Measurements from ENCODE around the gene TRPC4AP.

TRPC4AP gene

DNA sequence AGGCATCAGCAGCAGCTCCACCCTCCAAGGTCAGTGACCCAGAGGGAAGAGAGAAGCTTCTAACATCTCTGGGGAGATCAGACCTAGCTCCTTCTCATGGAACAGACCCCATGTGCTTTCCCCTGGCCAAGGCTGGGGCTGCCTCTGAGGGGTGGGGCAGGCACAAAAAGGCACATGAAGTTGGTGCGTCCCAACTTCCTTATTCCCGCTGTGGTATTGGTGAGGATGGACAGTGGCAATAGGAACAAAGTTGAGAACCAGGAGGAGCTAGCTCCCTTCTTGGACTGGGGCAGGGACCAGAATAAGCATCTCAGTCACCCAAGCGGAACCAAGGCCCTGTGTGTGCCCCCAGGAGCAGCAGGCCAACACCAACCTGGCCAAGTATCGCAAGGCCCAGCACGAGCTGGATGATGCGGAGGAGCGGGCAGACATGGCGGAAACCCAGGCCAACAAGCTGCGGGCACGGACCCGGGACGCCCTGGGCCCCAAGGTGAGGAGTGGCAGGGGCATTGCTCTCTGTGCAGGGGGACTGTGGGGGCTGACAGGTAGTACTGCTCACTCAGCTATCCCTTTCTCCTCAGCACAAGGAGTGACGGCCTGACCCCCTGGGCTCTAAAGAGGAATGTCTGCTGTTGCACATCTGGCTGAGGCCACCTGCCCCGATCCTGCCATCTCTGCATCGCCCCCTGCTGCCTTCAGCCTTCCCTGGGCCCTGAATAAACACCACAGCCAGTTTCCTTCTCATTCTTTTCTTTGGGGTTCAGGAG is 90.8 kb downstream of the TRPC4AP start:
- DNase-seq (ENCODE audit: low read depth in 2 of 2) = no peak

DNA sequence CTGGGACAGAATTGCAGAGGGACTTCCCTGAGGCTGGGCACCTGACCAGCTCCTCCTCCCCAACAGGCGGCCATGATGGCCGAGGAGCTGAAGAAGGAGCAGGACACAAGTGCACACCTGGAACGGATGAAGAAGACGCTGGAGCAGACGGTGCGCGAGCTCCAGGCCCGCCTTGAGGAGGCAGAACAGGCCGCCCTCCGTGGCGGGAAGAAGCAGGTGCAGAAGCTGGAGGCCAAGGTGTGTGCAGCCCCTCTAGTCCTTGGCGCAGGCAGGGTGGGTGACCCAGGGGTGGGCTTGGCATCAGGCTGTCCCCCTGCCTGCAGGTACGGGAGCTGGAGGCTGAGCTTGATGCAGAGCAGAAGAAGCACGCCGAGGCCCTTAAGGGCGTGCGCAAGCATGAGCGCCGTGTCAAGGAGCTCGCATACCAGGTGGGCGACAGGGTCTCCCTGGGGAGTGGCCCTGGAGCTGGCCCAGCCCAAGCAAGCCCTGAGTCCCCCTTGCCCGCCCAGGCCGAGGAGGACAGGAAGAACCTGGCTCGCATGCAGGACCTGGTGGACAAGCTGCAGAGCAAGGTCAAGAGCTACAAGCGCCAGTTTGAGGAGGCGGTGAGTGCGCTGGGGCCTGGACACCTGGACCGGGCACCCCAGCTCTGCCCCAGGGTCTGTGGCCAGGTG is 91.5 kb downstream of the TRPC4AP start:
- no peak for DNase-seq (ENCODE audit: low read depth in 2 of 2)

DNA sequence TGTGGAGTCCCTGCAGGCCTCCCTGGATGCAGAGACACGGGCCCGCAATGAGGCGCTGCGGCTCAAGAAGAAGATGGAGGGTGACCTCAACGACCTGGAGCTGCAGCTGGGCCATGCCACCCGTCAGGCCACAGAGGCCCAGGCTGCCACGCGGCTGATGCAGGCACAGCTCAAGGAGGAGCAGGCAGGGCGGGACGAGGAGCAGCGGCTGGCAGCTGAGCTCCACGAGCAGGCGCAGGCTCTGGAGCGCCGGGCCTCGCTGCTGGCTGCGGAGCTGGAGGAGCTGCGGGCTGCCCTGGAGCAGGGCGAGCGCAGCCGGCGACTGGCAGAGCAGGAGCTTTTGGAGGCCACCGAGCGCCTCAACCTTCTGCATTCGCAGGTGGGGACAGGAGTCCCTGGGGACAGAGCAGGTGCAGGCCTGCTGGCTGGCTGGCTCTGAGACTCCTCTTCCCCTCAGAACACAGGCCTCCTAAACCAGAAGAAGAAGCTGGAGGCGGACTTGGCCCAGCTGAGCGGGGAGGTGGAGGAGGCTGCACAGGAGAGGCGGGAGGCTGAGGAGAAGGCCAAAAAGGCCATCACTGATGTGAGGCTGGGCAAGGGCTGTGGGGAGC is 92.2 kb downstream of the TRPC4AP start:
- DNase-seq (ENCODE audit: low read depth in 2 of 2) = no peak

DNA sequence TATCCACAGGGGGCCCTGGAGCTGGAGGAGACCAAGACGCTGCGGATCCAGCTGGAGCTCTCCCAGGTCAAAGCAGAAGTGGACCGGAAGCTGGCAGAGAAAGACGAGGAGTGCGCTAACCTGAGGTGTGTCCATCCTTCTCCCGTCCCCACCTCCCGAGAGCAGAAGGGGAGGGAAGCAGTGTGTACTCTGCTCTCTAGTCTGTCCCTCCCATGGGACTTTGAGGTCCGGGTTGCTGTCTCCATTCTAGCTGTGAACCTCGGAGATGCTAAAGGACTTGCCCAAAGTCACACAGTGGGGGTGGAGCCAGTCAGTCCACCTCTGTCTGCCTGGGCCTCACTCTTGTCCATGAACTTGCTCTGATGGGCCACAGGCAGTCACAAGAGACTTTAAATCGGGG is 92.8 kb downstream of the TRPC4AP start:
- DNase-seq (ENCODE audit: low read depth in 2 of 2) = no peak

DNA sequence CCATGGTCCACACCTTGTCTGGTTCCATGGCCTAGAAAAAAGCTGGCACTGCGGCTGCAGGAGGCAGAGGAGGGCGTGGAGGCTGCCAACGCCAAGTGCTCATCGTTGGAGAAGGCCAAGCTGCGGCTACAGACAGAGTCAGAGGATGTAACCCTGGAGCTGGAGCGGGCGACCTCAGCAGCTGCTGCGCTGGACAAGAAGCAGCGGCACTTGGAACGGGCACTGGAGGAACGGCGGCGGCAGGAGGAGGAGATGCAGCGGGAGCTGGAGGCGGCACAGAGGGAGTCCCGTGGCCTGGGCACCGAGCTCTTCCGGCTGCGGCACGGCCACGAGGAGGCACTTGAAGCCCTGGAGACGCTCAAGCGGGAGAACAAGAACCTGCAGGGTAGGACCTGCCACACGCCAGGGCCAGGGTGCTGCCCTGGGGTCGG is 93.6 kb downstream of the TRPC4AP start:
- no peak for DNase-seq (ENCODE audit: low read depth in 2 of 2)

DNA sequence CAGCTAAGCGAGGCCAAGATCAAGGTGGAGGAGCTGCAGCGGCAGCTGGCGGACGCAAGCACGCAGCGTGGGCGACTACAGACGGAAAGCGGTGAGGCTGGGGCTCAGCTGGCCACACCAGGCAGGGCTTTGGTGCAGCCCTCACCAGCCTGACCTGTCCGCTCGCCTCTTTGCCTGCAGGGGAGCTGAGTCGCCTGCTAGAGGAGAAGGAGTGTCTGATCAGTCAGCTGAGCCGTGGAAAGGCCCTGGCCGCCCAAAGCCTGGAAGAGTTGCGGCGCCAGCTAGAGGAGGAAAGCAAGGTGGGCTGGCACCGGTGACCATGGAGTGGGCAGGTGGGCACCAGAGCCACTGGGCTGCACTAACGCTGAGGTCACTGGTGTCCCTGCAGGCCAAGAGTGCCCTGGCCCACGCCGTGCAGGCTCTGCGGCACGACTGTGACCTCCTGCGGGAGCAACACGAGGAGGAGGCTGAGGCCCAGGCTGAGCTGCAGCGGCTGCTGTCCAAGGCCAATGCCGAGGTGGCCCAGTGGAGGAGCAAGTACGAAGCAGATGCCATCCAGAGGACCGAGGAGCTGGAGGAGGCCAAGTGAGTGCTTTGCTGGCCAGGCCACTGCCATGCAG is 94.2 kb downstream of the TRPC4AP start:
- no peak for DNase-seq (ENCODE audit: low read depth in 2 of 2)

DNA sequence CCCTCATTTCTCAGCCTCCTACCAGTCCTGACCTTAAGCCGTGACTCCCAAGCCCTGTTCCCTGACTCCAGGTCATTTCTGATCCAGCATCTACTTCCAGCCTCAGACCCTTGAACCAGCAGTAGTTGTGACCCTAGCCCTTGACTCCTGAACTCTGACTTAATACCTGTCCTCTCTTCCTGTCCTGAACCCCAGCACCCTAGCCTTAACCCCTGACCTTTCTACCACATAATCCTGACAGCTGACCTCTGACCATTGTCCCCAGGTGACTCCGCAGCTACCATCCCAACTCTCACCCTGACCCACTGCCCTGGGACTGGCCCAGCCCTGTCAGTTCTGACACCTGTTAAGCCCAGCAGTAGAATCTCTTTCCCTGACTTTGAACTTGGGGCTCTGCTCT is 94.8 kb downstream of the TRPC4AP start:
- no peak for DNase-seq (ENCODE audit: low read depth in 2 of 2)

DNA sequence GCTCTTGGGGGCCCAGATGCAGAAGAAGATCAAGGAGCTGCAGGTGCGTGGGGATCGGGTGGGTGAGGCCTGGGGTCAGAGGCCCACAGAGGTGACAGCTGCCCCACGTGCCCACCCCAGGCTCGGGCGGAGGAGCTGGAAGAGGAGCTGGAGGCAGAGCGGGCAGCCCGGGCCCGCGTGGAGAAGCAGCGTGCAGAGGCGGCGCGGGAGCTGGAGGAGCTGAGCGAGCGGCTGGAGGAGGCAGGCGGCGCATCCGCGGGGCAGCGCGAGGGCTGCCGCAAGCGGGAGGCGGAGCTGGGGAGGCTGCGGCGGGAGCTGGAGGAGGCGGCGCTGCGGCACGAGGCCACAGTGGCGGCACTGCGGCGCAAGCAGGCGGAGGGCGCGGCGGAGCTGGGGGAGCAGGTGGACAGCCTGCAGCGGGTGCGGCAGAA is 95.5 kb downstream of the TRPC4AP start:
- no peak for DNase-seq (ENCODE audit: low read depth in 2 of 2)

DNA sequence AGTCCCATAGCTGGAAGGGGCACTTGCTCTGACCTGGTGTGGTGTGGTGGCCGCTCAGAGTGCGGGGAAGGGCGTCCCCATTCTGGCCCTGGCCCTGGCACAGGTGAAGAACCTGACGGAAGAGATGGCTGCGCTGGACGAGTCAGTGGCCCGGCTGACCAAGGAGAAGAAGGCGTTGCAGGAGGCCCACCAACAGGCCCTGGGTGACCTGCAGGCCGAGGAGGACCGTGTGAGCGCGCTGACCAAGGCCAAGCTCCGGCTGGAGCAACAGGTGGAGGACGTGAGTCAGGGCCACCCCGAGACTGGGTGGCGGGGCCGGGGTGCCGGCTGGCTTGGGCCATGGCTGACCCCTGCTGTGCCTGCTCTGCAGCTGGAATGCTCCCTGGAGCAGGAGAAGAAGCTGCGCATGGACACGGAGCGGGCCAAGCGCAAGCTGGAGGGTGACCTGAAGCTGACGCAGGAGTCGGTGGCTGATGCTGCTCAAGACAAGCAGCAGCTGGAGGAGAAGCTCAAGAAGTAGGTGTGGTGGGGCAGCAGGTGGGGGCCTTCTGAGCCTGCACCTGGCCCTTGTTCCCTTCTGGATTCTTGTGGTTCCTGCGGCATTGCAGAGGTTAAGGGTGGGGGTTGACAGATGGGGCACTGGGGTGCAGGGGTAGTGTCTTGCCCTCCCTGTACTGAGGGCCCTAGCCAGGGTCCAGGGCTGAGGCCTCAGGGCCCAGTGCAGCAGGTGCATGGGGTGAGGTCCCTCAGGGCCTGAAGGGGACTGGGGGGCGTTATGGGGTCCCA is 96.2 kb downstream of the TRPC4AP start:
- no peak for DNase-seq (ENCODE audit: low read depth in 2 of 2)

DNA sequence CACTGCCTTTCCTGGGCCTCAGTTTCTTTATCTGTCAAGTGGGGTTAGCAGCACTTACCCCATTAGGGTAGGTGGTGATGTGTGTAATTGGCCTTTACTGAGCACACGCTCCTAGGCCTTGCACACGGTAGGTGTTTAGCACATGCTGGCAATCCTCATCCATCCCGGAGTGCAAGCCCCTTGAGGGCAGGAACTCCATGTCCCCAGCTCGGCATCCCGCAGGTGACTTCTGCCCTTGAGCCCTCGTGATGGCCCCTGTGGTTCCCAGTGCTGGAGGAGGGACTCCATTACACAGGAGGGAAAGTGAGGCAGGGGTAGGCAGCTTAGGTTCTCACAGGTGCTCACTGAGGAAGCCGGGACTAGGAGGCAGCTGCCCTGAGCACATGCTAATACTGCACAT is 96.9 kb downstream of the TRPC4AP start:
- DNase-seq (ENCODE audit: low read depth in 2 of 2) = no peak

DNA sequence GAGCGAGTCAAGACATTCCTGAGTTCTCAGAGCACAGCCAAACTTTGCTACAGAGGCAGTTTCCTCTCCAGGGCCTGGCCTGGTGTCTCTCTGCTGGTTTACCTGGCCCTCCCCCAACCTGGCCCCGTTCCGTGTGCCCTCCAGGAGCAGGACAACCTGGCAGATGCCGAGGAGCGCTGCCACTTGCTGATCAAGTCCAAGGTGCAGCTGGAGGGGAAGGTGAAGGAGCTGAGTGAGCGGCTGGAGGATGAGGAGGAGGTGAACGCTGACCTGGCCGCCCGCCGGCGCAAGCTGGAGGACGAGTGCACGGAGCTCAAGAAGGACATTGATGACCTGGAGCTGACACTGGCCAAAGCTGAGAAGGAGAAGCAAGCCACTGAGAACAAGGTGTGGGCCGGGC is 97.4 kb downstream of the TRPC4AP start:
- no peak for DNase-seq (ENCODE audit: low read depth in 2 of 2)

DNA sequence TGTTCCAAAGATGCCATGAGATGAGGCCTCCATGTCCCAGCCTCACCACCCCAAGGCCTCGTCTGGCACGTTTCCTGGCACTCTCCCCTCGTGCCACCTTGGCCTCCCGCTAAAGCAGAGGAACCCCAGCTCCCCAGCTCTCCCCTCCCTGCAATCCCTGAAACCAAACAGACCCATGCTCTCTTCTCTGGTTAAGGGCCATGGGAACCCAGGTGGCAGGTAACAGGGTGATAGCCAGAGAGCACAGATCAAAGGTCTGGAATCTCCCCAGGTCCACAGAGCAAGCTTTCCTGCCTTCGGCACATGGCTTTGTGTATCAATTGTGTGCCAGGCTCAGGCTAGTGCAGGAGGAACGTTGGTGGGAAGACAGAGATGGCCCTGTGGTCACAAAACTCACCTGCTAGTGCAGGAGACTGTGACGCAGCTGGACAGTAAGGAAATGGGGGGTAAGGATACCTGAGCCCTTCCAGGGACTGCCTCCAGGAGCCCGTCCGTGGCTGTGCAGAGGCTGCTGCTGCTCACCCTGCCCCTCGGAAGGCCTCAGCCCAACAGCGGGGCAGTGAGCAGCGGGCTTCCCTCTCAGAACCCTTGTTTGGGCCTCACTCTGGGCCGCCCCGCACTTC is 98.0 kb downstream of the TRPC4AP start:
- DNase-seq (ENCODE audit: low read depth in 2 of 2) = no peak

DNA sequence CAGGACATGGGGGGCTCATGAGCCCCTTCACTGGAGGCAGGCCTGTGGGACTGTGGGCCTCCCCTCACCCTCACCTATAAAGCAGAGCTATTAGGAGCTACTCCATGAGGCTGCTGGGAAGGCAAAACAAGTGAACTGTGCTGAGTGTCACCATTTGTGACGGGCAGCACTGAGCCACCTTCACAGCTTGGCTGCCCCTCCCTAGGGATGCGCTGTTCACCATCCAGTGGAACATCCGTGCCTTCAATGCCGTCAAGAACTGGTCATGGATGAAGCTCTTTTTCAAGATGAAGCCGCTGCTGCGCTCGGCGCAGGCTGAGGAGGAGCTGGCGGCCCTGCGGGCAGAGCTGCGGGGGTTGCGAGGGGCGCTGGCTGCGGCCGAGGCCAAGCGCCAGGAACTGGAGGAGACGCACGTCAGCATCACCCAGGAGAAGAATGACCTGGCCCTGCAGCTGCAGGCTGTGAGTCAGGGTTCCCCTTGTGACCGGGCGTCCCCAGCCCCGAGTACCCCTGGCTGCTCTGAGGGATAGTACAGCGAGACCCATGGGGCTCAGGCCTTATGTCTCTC is 98.6 kb downstream of the TRPC4AP start:
- DNase-seq (ENCODE audit: low read depth in 2 of 2) = no peak

DNA sequence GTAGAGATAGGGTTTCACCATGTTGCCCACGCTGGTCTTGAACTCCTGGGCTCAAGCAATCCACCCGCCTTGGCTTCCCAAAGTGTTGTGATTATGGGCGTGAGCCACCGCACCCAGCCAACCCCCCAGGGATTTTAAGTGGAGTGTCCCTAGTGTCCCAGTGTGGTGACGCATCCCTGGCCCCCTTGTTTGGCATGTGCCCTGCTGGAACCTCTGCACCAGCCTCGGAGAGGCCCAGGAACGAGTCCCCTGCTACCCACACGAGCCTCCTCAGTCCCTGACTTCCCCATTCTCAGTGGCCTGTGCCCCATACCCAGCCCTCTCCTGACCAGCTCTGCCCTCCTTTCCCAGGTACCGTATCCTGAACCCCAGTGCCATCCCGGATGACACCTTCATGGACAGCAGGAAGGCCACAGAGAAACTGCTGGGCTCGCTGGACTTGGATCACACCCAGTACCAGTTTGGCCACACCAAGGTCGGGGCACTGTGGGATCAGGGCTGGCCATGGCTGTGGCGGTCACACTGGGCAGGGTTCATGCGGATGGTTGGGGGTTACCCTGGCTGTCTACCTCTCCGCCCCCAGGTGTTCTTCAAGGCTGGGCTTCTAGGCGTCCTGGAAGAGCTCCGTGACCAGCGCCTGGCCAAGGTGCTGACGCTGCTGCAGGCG is 99.7 kb downstream of the TRPC4AP start:
- no peak for DNase-seq (ENCODE audit: low read depth in 2 of 2)

DNA sequence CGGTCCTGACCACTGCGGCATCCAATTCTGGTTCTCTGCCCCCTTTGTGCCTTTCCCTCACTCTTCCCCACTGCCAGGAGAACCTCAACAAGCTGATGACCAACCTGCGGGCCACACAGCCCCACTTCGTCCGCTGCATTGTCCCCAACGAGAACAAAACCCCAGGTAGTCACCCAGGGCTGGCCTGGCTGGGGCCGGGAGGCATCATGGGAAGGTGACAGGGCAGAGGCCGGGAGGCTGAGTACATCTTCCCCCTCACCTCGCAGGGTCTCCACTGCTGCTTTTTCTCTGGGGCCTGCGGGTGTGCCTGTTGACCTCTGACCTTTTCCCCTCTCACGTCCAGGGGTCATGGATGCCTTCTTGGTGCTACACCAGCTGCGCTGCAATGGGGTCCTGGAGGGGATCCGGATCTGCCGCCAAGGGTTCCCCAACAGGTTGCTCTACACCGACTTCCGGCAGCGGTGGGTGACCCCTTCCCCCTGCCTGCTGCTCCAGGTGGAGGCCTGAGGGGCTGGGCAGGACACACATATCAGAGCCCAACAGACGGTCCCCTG is 101.9 kb downstream of the TRPC4AP start:
- no peak for DNase-seq (ENCODE audit: low read depth in 2 of 2)

DNA sequence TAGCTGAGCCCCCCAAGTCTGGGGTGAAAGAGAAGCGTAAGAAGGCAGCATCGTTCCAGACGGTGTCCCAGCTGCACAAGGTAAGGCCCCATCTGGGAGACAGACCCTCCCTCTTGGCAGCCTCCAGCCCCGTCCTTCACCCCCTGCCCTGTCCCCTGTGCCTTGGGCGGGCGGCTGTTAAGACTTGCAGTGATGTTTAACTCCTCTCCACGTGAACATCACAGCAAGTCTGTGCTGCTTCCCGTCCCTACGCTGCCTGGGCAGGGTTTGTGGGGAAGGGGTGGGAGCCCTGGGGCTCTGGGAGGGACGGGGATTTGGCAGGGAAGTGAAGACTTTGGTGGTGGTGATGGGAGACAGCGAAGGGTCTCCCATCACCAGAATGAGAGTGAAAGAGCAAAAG is 102.4 kb downstream of the TRPC4AP start:
- DNase-seq (ENCODE audit: low read depth in 2 of 2) = no peak

DNA sequence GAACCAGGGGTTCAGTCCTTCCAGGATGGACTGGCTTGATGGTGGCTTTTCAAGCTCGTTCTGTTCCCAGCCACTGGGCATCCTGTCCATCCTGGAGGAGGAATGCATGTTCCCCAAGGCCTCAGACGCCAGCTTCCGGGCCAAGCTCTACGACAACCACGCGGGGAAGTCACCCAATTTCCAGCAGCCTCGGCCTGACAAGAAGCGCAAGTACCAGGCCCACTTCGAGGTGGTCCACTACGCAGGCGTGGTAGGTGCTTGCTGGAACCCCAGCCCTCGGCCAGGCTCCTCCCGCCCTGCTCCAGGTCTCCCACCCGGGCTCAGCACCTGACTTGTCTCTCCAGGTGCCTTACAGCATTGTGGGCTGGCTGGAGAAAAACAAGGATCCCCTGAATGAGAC is 102.9 kb downstream of the TRPC4AP start:
- no peak for DNase-seq (ENCODE audit: low read depth in 2 of 2)

DNA sequence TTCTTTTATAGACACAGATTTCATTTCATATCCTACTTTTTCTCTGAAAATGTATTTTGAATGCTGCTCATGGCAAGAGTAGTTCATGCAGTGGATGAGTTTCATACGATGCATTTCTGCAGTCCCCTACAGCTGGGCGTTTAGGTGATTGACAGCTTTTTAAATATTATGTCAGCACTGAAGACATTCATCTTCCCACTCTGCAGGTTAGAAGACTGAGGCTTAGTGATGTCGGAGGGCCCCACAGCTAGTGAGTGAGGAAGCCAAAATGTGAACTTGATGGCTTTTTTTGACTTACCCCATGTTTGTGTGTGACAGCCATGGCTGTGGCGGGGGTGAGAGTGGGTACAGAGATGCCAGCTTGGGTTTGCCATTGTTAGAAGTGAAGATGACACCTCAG is 103.5 kb downstream of the TRPC4AP start:
- DNase-seq (ENCODE audit: low read depth in 2 of 2) = no peak

DNA sequence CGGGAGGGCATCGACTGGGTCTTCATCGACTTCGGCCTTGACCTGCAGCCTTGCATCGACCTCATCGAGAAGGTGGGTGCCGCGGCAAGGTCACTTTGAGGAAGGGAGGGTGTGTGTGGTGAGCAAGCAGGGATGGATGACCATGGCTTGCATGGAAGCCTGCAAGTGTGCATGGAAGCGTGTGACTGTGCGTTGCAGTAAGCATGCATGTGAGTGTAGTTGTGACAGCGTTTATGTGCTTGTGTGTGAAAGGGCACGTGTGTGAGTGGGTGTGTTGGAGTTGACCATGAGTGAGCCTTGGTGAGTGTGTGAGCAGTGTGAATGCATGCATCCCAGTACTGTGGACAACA is 104.4 kb downstream of the TRPC4AP start:
- no peak for DNase-seq (ENCODE audit: low read depth in 2 of 2)
